HepG2 (cell line): ENCODE results near the gene RASD2. TPM values are rescaled to one million over a fixed set of nuclear protein-coding genes. Genes with fewer than 3 reads are reported as not detected.

Source experiments
- ATAC-seq: fragments of 200-7000 bp; cut with Tn5 transposase; 3 replicates; pipeline ENCODE4 v1.9.1; 2020; ENCODE audit warnings: mild to moderate bottlenecking, moderate library complexity
- BruUV-seq: library from RNA; stranded (reverse); fragments of 400-500 nt; replicated peaks from 2 replicates; lab custom pipeline; 2021; lab: Mats Ljungman, UMichigan
- CTCF ChIA-PET: fragments of 300-600 bp; formaldehyde crosslinking; extraction: SDS; loops from one replicate; lab custom pipeline; 2021; ENCODE audit warnings: low total read pairs, inconsistent platforms, low intra/inter-chr PET ratio; lab: Yijun Ruan, JAX
- POLR2A ChIA-PET: fragments of 350-600 bp; sonication (Branson Sonifier 250); formaldehyde crosslinking; loops from one replicate; lab custom pipeline; 2020; ENCODE audit warnings: antibody characterized with exemption, inconsistent platforms; lab: Yijun Ruan, JAX
- DNase-seq: peaks from one replicate; pipeline ENCODE4 v3.0.0-alpha.2; 2015; ENCODE audit warnings: low spot score
- FAIRE-seq: peaks from 3 replicates; lab custom pipeline; 2011; peaks lifted over from hg19 to GRCh38; lab: Jason Lieb, UNC
- H2AFZ ChIP-seq: one replicate; pipeline ENCODE4 v1.6.1; 2011; ENCODE audit warnings: low read length, inconsistent platforms
- H3K27ac ChIP-seq: fragments of 300-600 bp; 3 replicates; pipeline ENCODE4 v1.8.0; 2011; ENCODE audit warnings: mixed run types, mild to moderate bottlenecking, mixed read lengths, low read length, inconsistent platforms; ENCODE audit not compliant: insufficient read depth; ENCODE audit errors: extremely low read length
- H3K27me3 ChIP-seq, 2 experiments: fragments of 200-600 bp in 1 of 2; 2 replicates in 1 of 2; 3 replicates in 1 of 2; pipeline versions ENCODE4 v1.6.0 to v1.8.0; 2011; ENCODE audit warnings: low read length in 2 of 2, mild to moderate bottlenecking in 2 of 2, moderate library complexity in 2 of 2, inconsistent platforms in 1 of 2; ENCODE audit not compliant: insufficient read depth in 2 of 2, control insufficient read depth in 1 of 2
- H3K36me3 ChIP-seq, 2 experiments: fragments of 200-600 bp in 1 of 2; replicated peaks in 1 of 2; 2 replicates in 1 of 2; 3 replicates in 1 of 2; pipeline versions ENCODE4 v1.5.1 to v1.8.0; 2011; ENCODE audit warnings: low read length in 2 of 2, inconsistent platforms in 1 of 2; ENCODE audit not compliant: insufficient read depth in 2 of 2, control insufficient read depth in 1 of 2
- H3K4me1 ChIP-seq: 2 replicates; pipeline ENCODE4 v1.5.1; 2012; ENCODE audit warnings: low read length, inconsistent platforms; ENCODE audit not compliant: insufficient read depth
- H3K4me2 ChIP-seq: 2 replicates; pipeline ENCODE4 v1.6.0; 2011; ENCODE audit warnings: low read depth, low read length, inconsistent platforms
- H3K4me3 ChIP-seq, 3 experiments: fragments of 200-600 bp in 1 of 3; sonication (generic), shearing (Covaris generic) in 1 of 3; replicated peaks in 1 of 3; 2 replicates each; pipeline ENCODE4 v1.5.1; 2011 to 2016; ENCODE audit warnings: low read length in 3 of 3, inconsistent platforms in 2 of 3, low read depth in 2 of 3, mild to moderate bottlenecking in 2 of 3, control low read depth in 1 of 3, mixed read lengths in 1 of 3; ENCODE audit not compliant: insufficient read depth in 1 of 3
- H3K79me2 ChIP-seq: one replicate; pipeline ENCODE4 v1.6.1; 2011; ENCODE audit warnings: low read length, inconsistent platforms; ENCODE audit not compliant: insufficient read depth
- H3K9ac ChIP-seq: 2 replicates; pipeline ENCODE4 v1.6.0; 2011; ENCODE audit warnings: mild to moderate bottlenecking, low read depth, low read length, inconsistent platforms; ENCODE audit not compliant: insufficient read depth
- H3K9me3 ChIP-seq: 2 replicates; pipeline ENCODE4 v1.5.1; 2012; ENCODE audit warnings: mild to moderate bottlenecking, low read length
- H4K20me1 ChIP-seq: 2 replicates; pipeline ENCODE4 v1.6.0; 2011; ENCODE audit warnings: inconsistent platforms, mild to moderate bottlenecking, low read length, moderate library complexity; ENCODE audit not compliant: insufficient read depth
- ELF1 ChIP-seq: sonication (generic); formaldehyde crosslinking; IDR thresholded peaks from 2 replicates; pipeline ENCODE4 v1.4.0; 2020; ENCODE audit warnings: missing genetic modification reagents
- ISX ChIP-seq: sonication (generic); formaldehyde crosslinking; conservative IDR thresholded peaks from 2 replicates; pipeline ENCODE4 v1.5.0; 2020; ENCODE audit warnings: missing genetic modification reagents
- KIAA2018 ChIP-seq: sonication (generic); formaldehyde crosslinking; IDR thresholded peaks from 2 replicates; pipeline ENCODE4 v1.5.0; 2020; ENCODE audit warnings: mild to moderate bottlenecking, missing genetic modification reagents, borderline replicate concordance
- ZNF143 ChIP-seq: sonication (generic); formaldehyde crosslinking; IDR thresholded peaks from 2 replicates; pipeline ENCODE4 v1.4.0; 2020; ENCODE audit warnings: missing genetic modification reagents
- ZNF629 ChIP-seq: sonication (generic); formaldehyde crosslinking; conservative IDR thresholded peaks from 2 replicates; pipeline ENCODE4 v1.5.0; 2020; ENCODE audit warnings: missing genetic modification reagents
- ZNF749 ChIP-seq: sonication (generic); formaldehyde crosslinking; IDR thresholded peaks from 2 replicates; pipeline ENCODE4 v1.8.0; 2022; ENCODE audit warnings: mild to moderate bottlenecking, missing genetic modification reagents, moderate library complexity, borderline replicate concordance
- ZNF800 ChIP-seq: sonication (generic); formaldehyde crosslinking; IDR thresholded peaks from 2 replicates; pipeline ENCODE4 v1.4.0; 2020; ENCODE audit warnings: missing genetic modification reagents
- WGBS: methylation state at CpG from one replicate; pipeline ENCODE4 v1.1.6; 2017; ENCODE audit warnings: low lambda C conversion rate; 5-methylcytosine and 5-hydroxymethylcytosine counted together
- in situ Hi-C: cut with HindIII; loops from 2 replicates; pipeline ENCODE4 v1.10.0; 2017; ENCODE audit warnings: low pct_unique_long_range_greater_than_20kb; ENCODE audit not compliant: extremely low pct_ligation_motif_present
- intact Hi-C: fragments of 100-400 bp; cut with micrococcal nuclease; formaldehyde crosslinking; loops from one replicate; pipeline ENCODE4 v1.10.0; 2022; ENCODE audit not compliant: unreplicated experiment
- polyA plus RNA-seq, 8 experiments: library from polyadenylated mRNA; depleted of rRNA in 3 of 8; stranded (reverse) in 7 of 8; unstranded in 1 of 8; fragments of >200 nt; fragmentation: Illumina TruSeq in 4 of 8; extraction: Trizol in 4 of 8; gene quantifications; 2 replicates each; pipeline versions ENCODE4 v1.2.1 to v1.2.3, GENCODE V29; 2011 to 2016; ENCODE audit warnings: low read depth in 4 of 8, missing spikeins in 1 of 8, mixed read lengths in 1 of 8; ENCODE audit not compliant: insufficient read depth in 1 of 8
- total RNA-seq, 5 experiments: library from RNA; depleted of rRNA; stranded (reverse); fragments of >200 nt; fragmentation: Illumina TruSeq; extraction: Trizol; gene quantifications; 2 replicates each; pipeline ENCODE4 v1.2.3, GENCODE V29; 2016; ENCODE audit warnings: low read depth in 1 of 5
- TF ChIP-seq, protein P1 (sequence below): sonication (generic); formaldehyde crosslinking; IDR thresholded peaks from 2 replicates; pipeline ENCODE4 v1.4.0; 2020; ENCODE audit warnings: mild to moderate bottlenecking, low read depth, missing genetic modification reagents
- TF ChIP-seq, protein P2 (sequence below): sonication (generic); formaldehyde crosslinking; IDR thresholded peaks from 2 replicates; pipeline ENCODE4 v1.5.0; 2020; ENCODE audit warnings: mild to moderate bottlenecking, missing genetic modification reagents, borderline replicate concordance

The RASD2 gene
- total and polyA plus RNA-seq, 2 of the 13 experiments (the other 11 are each of a cell fraction or from before 2014, with no cell fraction given) = not detected

DNA sequence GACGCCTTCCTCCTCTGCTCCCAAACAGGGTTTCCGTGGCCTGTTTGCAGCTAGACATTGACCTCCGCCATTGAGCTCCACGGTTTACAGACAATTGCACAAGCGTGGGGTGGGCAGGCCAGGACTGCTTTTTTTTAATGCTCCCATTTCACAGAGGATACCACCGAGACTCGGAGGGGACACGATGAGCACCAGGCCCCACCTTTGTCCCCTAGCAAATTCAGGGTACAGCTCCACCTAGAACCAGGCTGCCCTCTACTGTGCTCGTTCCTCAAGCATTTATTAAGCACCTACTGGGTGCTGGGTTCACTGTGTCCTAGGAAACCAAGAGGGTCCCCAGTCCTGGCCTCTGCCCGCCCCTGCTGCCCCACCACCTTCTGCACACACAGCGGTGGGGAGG is 12.2 kb downstream of the RASD2 start:
- DNase-seq (no peak), ATAC-seq (no peak), FAIRE-seq (no peak)
- ChIA-PET POLR2A (interaction anchor here (1.2 kb wide), 1 partner anchor 12 kb away, joined by 4 read pairs; the partner anchor contains the start of gene RASD2), CTCF (no interaction called here)
- Histone ChIP-seq H3K4me2 (peak overlapping the region; percentile 54), H3K4me3 (no peak overlapping the region; a peak in 1 of 6 replicates), H3K9ac (no peak overlapping the region), H4K20me1 (no peaks in the 10 kb centered on the region), H3K4me1 (peaks cover 9% of the 10 kb centered on the region), H3K27ac (no peak overlapping the region), H3K79me2 (no peaks in the 10 kb centered on the region), H2AFZ (no peak overlapping the region), H3K27me3 (peaks cover 3 to 44% of the 10 kb centered on the region in 2 experiments; a peak in 4 of 5 replicates), H3K36me3 (no peaks in the 10 kb centered on the region), H3K9me3 (no peaks in the 10 kb centered on the region)
- intact Hi-C loops (no loop called here), in situ Hi-C loops (no loop called here)
- BruUV-seq = no TSS peak
- WGBS = 64% methylated on average over 4 of the region's 11 CpGs
- no peak for TF ChIP-seq ZNF749 (CRISPR knock-in tag)
- no peak for TF ChIP-seq ISX
- peak; percentile 91 for TF ChIP-seq ZNF629
- TF ChIP-seq, protein P1, sequence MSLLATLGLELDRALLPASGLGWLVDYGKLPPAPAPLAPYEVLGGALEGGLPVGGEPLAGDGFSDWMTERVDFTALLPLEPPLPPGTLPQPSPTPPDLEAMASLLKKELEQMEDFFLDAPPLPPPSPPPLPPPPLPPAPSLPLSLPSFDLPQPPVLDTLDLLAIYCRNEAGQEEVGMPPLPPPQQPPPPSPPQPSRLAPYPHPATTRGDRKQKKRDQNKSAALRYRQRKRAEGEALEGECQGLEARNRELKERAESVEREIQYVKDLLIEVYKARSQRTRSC (CRISPR knock-in tag) = no peak
- TF ChIP-seq, protein P2, sequence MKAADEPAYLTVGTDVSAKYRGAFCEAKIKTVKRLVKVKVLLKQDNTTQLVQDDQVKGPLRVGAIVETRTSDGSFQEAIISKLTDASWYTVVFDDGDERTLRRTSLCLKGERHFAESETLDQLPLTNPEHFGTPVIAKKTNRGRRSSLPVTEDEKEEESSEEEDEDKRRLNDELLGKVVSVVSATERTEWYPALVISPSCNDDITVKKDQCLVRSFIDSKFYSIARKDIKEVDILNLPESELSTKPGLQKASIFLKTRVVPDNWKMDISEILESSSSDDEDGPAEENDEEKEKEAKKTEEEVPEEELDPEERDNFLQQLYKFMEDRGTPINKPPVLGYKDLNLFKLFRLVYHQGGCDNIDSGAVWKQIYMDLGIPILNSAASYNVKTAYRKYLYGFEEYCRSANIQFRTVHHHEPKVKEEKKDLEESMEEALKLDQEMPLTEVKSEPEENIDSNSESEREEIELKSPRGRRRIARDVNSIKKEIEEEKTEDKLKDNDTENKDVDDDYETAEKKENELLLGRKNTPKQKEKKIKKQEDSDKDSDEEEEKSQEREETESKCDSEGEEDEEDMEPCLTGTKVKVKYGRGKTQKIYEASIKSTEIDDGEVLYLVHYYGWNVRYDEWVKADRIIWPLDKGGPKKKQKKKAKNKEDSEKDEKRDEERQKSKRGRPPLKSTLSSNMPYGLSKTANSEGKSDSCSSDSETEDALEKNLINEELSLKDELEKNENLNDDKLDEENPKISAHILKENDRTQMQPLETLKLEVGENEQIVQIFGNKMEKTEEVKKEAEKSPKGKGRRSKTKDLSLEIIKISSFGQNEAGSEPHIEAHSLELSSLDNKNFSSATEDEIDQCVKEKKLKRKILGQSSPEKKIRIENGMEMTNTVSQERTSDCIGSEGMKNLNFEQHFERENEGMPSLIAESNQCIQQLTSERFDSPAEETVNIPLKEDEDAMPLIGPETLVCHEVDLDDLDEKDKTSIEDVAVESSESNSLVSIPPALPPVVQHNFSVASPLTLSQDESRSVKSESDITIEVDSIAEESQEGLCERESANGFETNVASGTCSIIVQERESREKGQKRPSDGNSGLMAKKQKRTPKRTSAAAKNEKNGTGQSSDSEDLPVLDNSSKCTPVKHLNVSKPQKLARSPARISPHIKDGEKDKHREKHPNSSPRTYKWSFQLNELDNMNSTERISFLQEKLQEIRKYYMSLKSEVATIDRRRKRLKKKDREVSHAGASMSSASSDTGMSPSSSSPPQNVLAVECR (CRISPR knock-in tag) = no peak
- no peak for TF ChIP-seq ELF1 (CRISPR knock-in tag)
- no peak for TF ChIP-seq KIAA2018 (CRISPR knock-in tag)
- no peak for TF ChIP-seq ZNF800 (CRISPR knock-in tag)
- TF ChIP-seq ZNF143 (CRISPR knock-in tag) = no peak
